Activated naive CD8-positive, alpha-beta T cell treated with anti-CD3 and anti-CD28 coated beads, Interleukin-2, amount 10 ng/mL, durations not matched to agents 7 days and 5 days (primary cell): ENCODE results near the gene ORC5. TPM values are rescaled to one million over a fixed set of nuclear protein-coding genes. Genes with fewer than 3 reads are reported as not detected.

Experiments
- ATAC-seq: fragments of 150-1000 bp; cut with Tn5 transposase; one replicate; pipeline ENCODE4 v1.10.0; 2021; ENCODE audit warnings: low read depth, moderate library complexity
- POLR2A ChIA-PET: fragments of 350-600 bp; sonication (Branson Sonifier 250); formaldehyde crosslinking; loops from one replicate; lab custom pipeline; 2021; ENCODE audit warnings: antibody characterized with exemption; lab: Charles Lee
- DNase-seq: peaks from one replicate; pipeline ENCODE4 v3.0.0; 2021
- H3K27ac Mint-ChIP-seq: one replicate; pipeline ENCODE4 v1.8.0; 2022; ENCODE audit warnings: mild to moderate bottlenecking, mixed read lengths
- H3K27me3 Mint-ChIP-seq: one replicate; pipeline ENCODE4 v1.8.0; 2022; ENCODE audit warnings: mild to moderate bottlenecking, moderate library complexity, mixed read lengths
- H3K36me3 Mint-ChIP-seq: one replicate; pipeline ENCODE4 v1.8.0; 2021; ENCODE audit warnings: mild to moderate bottlenecking, mixed read lengths
- H3K4me1 Mint-ChIP-seq: one replicate; pipeline ENCODE4 v1.8.0; 2021; ENCODE audit warnings: mixed read lengths
- H3K4me3 Mint-ChIP-seq: one replicate; pipeline ENCODE4 v1.8.0; 2022; ENCODE audit warnings: mild to moderate bottlenecking, moderate library complexity, mixed read lengths
- H3K9me3 Mint-ChIP-seq: one replicate; pipeline ENCODE4 v1.8.0; 2021; ENCODE audit warnings: mixed read lengths
- total RNA-seq, 2 experiments: library from RNA; stranded (reverse); gene quantifications; one replicate each; pipeline ENCODE4 v1.2.3, GENCODE V29; 2021

The ORC5 gene
- total RNA-seq, 2 experiments from 2014 or later: 20.3 to 20.8 TPM

- POLR2A ChIA-PET: no interaction called here
- Mint-ChIP-seq H3K4me3 (no peak overlapping the region), H3K27ac (no peak overlapping the region), H3K27me3 (no peaks in the 10 kb centered on the region), H3K9me3 (no peaks in the 10 kb centered on the region), H3K4me1 (no peaks in the 10 kb centered on the region), H3K36me3 (peaks cover 10% of the 10 kb centered on the region)
- no peak for ATAC-seq
- DNase-seq: no peak
These were observed 71.9 kb downstream of the ORC5 start for GRCh38 chr7:104135760-104136558.

DNA sequence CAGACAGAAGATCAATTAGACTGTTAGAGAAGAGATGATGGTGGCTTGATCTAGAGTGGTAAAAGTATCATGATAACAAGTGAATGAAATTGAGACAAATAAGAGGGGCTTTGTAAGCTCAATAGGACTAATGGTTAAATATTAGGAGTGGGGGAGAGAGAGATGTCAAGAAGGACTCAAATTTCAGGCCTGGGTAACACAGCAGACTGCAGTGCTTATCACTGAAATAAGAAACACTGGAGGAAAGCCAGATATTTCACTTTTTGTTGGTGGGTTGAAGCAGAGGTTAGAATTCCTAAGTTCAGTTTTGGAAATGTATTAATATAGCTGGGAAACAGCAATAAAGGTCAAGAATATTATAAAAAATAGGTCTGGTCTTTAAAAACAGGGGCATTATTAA is 74.6 kb downstream of the ORC5 start:
- DNase-seq (no peak), ATAC-seq (no peak)
- Mint-ChIP-seq H3K4me3 (no peak overlapping the region), H3K9me3 (no peaks in the 10 kb centered on the region), H3K27me3 (no peaks in the 10 kb centered on the region), H3K4me1 (no peaks in the 10 kb centered on the region), H3K27ac (no peak overlapping the region), H3K36me3 (peaks cover 27% of the 10 kb centered on the region)
- POLR2A ChIA-PET: no interaction called here

DNA sequence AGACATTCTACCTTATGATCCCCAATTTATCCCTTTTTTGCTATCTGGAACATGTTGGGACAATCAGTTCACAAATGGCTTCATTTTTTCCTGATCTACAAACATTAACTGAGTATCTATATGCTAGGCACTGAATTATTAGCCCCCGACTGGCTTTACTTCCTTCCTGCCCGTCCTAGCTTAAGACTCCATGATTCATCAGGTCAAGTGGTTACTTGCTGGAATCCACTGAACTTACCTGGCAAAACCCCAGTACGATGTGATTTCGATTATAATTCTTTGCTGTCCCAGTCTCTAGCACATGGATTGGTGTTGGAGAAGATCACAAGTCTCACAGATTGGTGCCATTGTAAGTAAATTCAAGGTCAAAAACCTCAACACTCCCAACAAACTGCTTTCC is 77.1 kb downstream of the ORC5 start:
- H3K4me1 Mint-ChIP-seq: no peaks in the 10 kb centered on the region
- POLR2A ChIA-PET: no interaction called here
- ATAC-seq (no peak), DNase-seq (no peak)
- H3K27ac Mint-ChIP-seq: no peak overlapping the region
- H3K27me3 Mint-ChIP-seq: no peaks in the 10 kb centered on the region
- no peak overlapping the region for H3K4me3 Mint-ChIP-seq
- no peaks in the 10 kb centered on the region for H3K9me3 Mint-ChIP-seq
- H3K36me3 Mint-ChIP-seq: peaks cover 32% of the 10 kb centered on the region

DNA sequence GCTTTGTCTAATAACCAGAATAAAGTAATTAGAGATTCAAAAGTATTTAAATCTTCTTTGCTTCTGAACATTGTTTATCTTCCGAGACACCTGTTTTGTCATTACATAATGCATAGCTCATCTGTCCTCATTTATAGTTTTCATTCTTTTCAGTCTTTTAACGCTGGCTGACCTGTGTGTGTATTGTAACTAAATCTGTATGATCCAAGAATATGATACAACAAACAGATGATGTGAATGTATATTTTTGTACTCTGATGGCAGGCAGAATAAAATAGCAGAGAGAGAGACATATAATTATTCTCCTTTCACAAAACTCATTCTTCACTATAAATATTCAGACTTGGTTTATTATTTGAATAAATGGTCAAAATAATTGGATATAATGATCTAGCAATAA is 80.6 kb downstream of the ORC5 start:
- no peaks in the 10 kb centered on the region for H3K4me1 Mint-ChIP-seq

GRCh38 chr7:104126411-104126841 is 81.4 kb downstream of the ORC5 start:
- Mint-ChIP-seq H3K36me3 (peaks cover 40% of the 10 kb centered on the region), H3K27me3 (no peaks in the 10 kb centered on the region), H3K9me3 (peaks cover 2% of the 10 kb centered on the region), H3K4me1 (no peaks in the 10 kb centered on the region), H3K27ac (no peak overlapping the region), H3K4me3 (no peak overlapping the region)
- POLR2A ChIA-PET: no interaction called here
- ATAC-seq (no peak), DNase-seq (no peak)

More for the DNA sequence above, 80.6 kb downstream of the ORC5 start:
- ATAC-seq (no peak), DNase-seq (no peak)
- Mint-ChIP-seq H3K4me3 (no peak overlapping the region), H3K27ac (no peak overlapping the region), H3K27me3 (no peaks in the 10 kb centered on the region), H3K36me3 (peaks cover 40% of the 10 kb centered on the region), H3K9me3 (peaks cover under 1% of the 10 kb centered on the region)
- POLR2A ChIA-PET: no interaction called here

- no peaks in the 10 kb centered on the region for H3K4me1 Mint-ChIP-seq
- DNase-seq: no peak
- H3K27me3 Mint-ChIP-seq: no peaks in the 10 kb centered on the region
These were observed 82.8 kb downstream of the ORC5 start for GRCh38 chr7:104124893-104125477.

DNA sequence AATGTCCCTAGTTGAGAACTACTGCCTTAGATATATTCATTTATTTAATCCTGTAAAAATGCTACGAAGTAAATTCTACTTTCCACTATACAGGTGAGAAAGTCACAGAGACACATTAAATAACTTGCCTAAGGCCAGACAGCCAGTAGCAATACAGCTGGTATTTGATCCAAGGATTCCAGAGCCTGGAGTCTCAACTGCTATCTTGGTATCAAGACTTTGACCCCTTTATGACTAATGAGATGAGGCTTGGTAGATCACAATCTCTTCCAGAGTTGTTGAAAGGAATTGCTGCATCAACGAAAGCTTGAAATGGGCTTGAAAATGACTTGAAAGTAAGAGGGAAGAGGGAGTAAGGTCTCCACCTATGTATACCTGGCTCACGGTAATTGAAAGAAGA is 83.3 kb downstream of the ORC5 start:
- ATAC-seq (no peak), DNase-seq (no peak)
- Mint-ChIP-seq H3K4me1 (no peaks in the 10 kb centered on the region), H3K4me3 (no peak overlapping the region), H3K27ac (no peak overlapping the region), H3K36me3 (peaks cover 24% of the 10 kb centered on the region), H3K27me3 (no peaks in the 10 kb centered on the region), H3K9me3 (peaks cover 2% of the 10 kb centered on the region)
- POLR2A ChIA-PET: no interaction called here

More at GRCh38 chr7:104124893-104125477, 82.8 kb downstream of the ORC5 start:
- Mint-ChIP-seq H3K9me3 (peaks cover 2% of the 10 kb centered on the region), H3K36me3 (peaks cover 27% of the 10 kb centered on the region), H3K4me3 (no peak overlapping the region), H3K27ac (no peak overlapping the region)
- no peak for ATAC-seq
- POLR2A ChIA-PET: no interaction called here

- POLR2A ChIA-PET: no interaction called here
- H3K9me3 Mint-ChIP-seq: peaks cover 2% of the 10 kb centered on the region
- peaks cover 21% of the 10 kb centered on the region for H3K36me3 Mint-ChIP-seq
- DNase-seq (no peak), ATAC-seq (no peak)
- no peaks in the 10 kb centered on the region for H3K4me1 Mint-ChIP-seq
- no peak overlapping the region for H3K4me3 Mint-ChIP-seq
- no peak overlapping the region for H3K27ac Mint-ChIP-seq
- no peaks in the 10 kb centered on the region for H3K27me3 Mint-ChIP-seq
These were observed 84.0 kb downstream of the ORC5 start for GRCh38 chr7:104123786-104124185.

GRCh38 chr7:104113788-104114187 is 94.0 kb downstream of the ORC5 start:
- no peak for ATAC-seq
- no peak for DNase-seq
- H3K27ac Mint-ChIP-seq: no peak overlapping the region
- H3K4me1 Mint-ChIP-seq: no peaks in the 10 kb centered on the region
- POLR2A ChIA-PET: no interaction called here
- H3K36me3 Mint-ChIP-seq: no peaks in the 10 kb centered on the region
- H3K4me3 Mint-ChIP-seq: no peak overlapping the region
- H3K27me3 Mint-ChIP-seq: peaks cover 14% of the 10 kb centered on the region
- no peaks in the 10 kb centered on the region for H3K9me3 Mint-ChIP-seq

DNA sequence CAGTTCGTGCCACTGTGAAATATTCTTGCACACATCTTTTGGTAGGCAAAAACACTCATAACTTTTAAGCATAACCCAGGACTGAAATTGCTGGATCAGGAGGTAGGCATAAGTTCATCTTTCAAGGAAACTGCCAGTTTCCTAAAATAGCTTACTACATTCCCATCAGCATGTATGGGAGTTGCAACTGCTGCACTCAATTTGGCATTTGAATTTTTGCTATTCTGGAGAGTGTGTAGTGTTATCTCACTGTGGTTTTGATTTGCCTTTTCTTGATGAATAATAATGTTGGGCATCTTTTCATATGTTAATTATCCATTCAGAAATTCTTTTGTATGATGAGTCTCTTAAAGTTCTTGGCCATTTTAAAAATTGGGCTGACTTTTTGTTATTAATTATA is 95.2 kb downstream of the ORC5 start:
- DNase-seq: no peak
- Mint-ChIP-seq H3K27me3 (peaks cover 16% of the 10 kb centered on the region), H3K27ac (no peak overlapping the region), H3K4me1 (no peaks in the 10 kb centered on the region), H3K4me3 (no peak overlapping the region), H3K9me3 (no peaks in the 10 kb centered on the region), H3K36me3 (no peaks in the 10 kb centered on the region)
- no peak for ATAC-seq
- POLR2A ChIA-PET: no interaction called here

DNA sequence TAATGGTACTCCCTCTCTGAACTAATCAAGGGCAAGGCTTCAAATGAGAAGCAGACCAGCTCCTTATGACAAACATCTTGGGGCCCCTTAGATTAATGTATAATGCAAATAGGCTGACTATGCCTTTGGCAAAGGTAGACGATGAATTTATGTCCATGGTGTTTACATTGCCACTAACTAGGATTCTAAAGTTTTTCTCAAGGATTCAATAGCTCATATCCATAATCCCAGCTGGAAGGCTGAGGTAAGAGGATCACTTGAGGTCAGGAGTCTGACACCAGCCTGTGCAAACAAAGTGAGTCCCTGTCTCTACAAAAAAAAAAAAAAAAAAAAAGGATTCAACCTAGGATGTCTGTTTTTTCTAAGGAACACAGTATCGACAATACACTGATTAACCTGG is 96.5 kb downstream of the ORC5 start:
- no peaks in the 10 kb centered on the region for H3K9me3 Mint-ChIP-seq
- H3K36me3 Mint-ChIP-seq: no peaks in the 10 kb centered on the region
- DNase-seq (no peak), ATAC-seq (no peak)
- POLR2A ChIA-PET: no interaction called here
- H3K27me3 Mint-ChIP-seq: peaks cover 16% of the 10 kb centered on the region
- no peak overlapping the region for H3K4me3 Mint-ChIP-seq
- no peak overlapping the region for H3K27ac Mint-ChIP-seq
- H3K4me1 Mint-ChIP-seq: no peaks in the 10 kb centered on the region

GRCh38 chr7:104106108-104106905 is 101.5 kb downstream of the ORC5 start:
- Mint-ChIP-seq H3K27me3 (peaks cover 2% of the 10 kb centered on the region), H3K4me1 (no peaks in the 10 kb centered on the region), H3K36me3 (no peaks in the 10 kb centered on the region), H3K9me3 (no peaks in the 10 kb centered on the region), H3K27ac (no peak overlapping the region), H3K4me3 (no peak overlapping the region)
- POLR2A ChIA-PET: no interaction called here
- DNase-seq (no peak), ATAC-seq (no peak)

DNA sequence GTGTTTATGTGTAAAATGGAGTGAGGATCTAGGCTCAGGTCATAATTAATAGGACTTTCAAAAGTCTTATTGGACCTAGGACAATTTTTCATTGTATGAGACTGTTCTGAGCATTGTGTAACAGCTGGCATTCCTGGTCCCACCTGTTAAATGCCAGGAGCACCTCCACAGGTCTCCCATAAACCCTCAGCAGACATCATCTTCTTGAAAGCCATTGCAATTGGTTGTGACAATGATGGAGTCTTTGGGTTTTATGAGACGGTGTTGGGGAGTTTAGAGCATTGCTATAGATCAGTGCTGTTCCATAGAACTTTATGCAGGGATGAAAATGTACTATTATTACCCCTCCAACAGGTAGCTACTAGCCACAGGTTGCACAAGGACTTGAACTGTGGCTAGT is 108.9 kb downstream of the ORC5 start:
- H3K27ac Mint-ChIP-seq: no peak overlapping the region
- DNase-seq (no peak), ATAC-seq (no peak)
- POLR2A ChIA-PET: no interaction called here
- no peaks in the 10 kb centered on the region for H3K36me3 Mint-ChIP-seq
- peaks cover 2% of the 10 kb centered on the region for H3K27me3 Mint-ChIP-seq
- no peaks in the 10 kb centered on the region for H3K4me1 Mint-ChIP-seq
- no peak overlapping the region for H3K4me3 Mint-ChIP-seq
- H3K9me3 Mint-ChIP-seq: no peaks in the 10 kb centered on the region
